Astrocyte of the spinal cord (primary cell): ENCODE measurements around the gene SND1.

Experiments used
- DNase-seq: peaks from one replicate; pipeline ENCODE4 v3.0.0; 2011; ENCODE audit warnings: low read depth, low spot score
- H3K4me3 ChIP-seq: 2 replicates; pipeline ENCODE4 v1.5.1; 2011; ENCODE audit warnings: low read depth, mild to moderate bottlenecking, low read length, moderate library complexity
- CTCF ChIP-seq: IDR thresholded peaks from 2 replicates; pipeline ENCODE4 v1.5.1; 2012; ENCODE audit warnings: low read depth, mild to moderate bottlenecking, low read length, inconsistent platforms
- in situ Hi-C: cut with HindIII; loops from 2 replicates; pipeline ENCODE4 v1.10.0; 2017; ENCODE audit warnings: low sequenced_read_pairs

SND1 gene

GRCh38 chr7:127946847-127947246 lies 294.9 kb downstream of the SND1 start:
- no peak for DNase-seq
- in situ Hi-C loops, result no loop called here
- H3K4me3 ChIP-seq, result no peak overlapping the region
- TF ChIP-seq CTCF, result no peak

DNA sequence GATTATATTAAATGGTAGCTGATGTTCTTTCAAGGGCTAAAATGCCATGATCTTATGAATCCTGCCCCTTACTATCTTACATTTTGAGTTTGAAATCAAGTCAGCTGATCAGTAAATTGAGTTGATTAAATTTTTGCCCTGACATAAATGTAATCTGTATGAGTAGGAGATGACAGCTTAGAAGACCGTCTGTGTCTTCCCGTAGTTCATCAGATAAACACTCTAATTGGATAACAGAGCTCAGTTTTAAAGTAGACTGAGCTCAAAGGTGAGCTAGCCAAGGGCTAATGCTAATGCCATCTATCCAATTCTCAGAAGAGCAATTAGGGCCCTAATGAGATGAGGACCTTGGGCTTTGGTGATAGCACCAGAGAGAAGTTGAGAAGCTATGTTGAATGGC lies 296.3 kb downstream of the SND1 start:
- H3K4me3 ChIP-seq, result no peak overlapping the region
- in situ Hi-C loops, result no loop called here
- DNase-seq, result no peak

DNA sequence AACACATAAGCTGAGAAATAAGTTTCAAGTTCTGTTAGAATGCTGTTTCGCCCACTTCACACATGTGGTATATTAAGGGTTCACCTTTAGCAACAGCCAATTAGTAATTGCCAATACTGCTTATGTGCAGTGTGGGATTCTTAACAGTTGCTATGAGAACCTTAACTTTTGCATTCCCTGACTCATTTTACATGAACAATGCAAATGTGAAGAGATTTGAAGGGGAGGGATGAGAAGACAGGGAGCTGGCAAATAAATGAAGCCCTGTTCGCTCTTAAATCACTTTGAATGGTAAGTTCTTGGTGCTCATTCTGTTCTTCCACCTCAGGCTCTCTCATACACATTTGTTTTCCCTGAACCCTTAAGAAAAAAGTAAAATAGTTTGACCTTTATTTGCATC lies 296.9 kb downstream of the SND1 start:
- no peak for TF ChIP-seq CTCF
- no peak overlapping the region for H3K4me3 ChIP-seq
- in situ Hi-C loops, result no loop called here
- DNase-seq, result no peak

More for the DNA sequence above, 296.3 kb downstream of the SND1 start:
- no peak for TF ChIP-seq CTCF

- in situ Hi-C loops, result no loop called here
- no peak for DNase-seq
- no peak overlapping the region for H3K4me3 ChIP-seq
- TF ChIP-seq CTCF, result no peak
Observed at GRCh38 chr7:127949769-127950222, 297.8 kb downstream of the SND1 start.

GRCh38 chr7:127950233-127950935 lies 298.4 kb downstream of the SND1 start:
- in situ Hi-C loops, result no loop called here
- no peak for DNase-seq
- H3K4me3 ChIP-seq, result no peak overlapping the region
- TF ChIP-seq CTCF, result no peak

DNA sequence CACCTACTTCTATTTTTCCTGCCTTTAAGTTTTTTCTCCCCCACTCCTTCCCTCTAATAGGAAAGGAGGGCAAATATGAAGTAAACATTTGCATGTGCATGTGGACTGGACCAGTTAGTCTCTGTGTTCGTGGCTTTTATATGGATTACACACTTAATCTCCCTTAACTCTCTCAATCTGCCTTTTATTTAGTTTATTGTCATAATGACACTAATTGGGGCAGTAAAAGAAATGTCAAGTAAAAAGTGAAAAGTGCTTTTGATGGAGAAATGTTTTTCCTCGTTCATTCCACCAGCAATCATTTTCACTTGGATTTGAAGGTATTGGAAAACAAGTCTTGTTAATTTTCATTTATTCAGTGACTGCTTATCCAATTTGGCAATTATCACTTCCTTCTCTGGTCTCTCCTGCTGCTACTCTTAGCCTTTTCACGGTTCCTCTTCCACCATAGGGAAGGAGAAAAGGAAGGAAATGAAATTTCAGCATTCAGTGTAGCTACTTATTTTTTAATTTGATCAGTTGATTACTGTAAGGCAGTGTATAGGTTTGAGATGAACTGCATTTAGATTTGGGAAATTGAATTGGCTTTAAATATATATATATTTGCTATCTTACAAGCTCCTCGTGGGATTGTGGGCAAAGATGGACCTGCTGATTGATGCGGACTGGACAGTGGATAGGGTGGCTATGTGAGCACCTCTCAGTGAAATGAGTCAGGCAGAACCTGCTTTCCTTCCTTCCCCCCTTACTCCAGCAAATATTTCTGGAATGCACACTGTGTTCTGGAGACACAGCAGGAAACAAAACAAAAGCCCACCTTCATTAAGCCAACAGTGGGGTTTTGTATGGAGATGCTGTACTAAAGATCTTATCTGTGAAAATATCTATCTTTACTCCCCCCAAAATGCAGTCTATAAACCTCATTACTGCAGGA lies 301.7 kb downstream of the SND1 start:
- no peak for TF ChIP-seq CTCF
- H3K4me3 ChIP-seq, result no peak overlapping the region
- no peak for DNase-seq

More for the DNA sequence above, 301.7 kb downstream of the SND1 start:
- in situ Hi-C loops, result no loop called here
